CD4-positive, alpha-beta T cell treated with Interleukin-4 for 4 hours (primary cell): ENCODE results near the gene TGFB3.

ENCODE experiments used
- DNase-seq: peaks from one replicate; pipeline ENCODE4 v3.0.0-alpha.2; 2020

The TGFB3 gene

GRCh38 chr14:75985618-75986438, 4.0 kb upstream of the TGFB3 start, which contains the start of gene IFT43:
IFT43 (plus strand) TSS chr14:75985763; CDS start chr14:75985787, 24 bp downstream.
- DNase-seq, result peak; percentile 86

GRCh38 chr14:75984674-75985073, 2.9 kb upstream of the TGFB3 start:
- no peak for DNase-seq

GRCh38 chr14:75983019-75983358, 1.2 kb upstream of the TGFB3 start:
- no peak for DNase-seq

GRCh38 chr14:75982266-75983018, 647 bp upstream of the TGFB3 start:
- DNase-seq, result peak; percentile 73

GRCh38 chr14:75980856-75981255, 939 bp downstream of the TGFB3 start:
- no peak for DNase-seq

GRCh38 chr14:75979648-75980565, 1.9 kb downstream of the TGFB3 start:
- no peak for DNase-seq

- DNase-seq, result no peak
Measured at GRCh38 chr14:75979071-75979571, 2.7 kb downstream of the TGFB3 start.

GRCh38 chr14:75978249-75978731, 3.5 kb downstream of the TGFB3 start:
- DNase-seq, result peak; percentile 8

- no peak for DNase-seq
Measured at GRCh38 chr14:75977582-75977943, 4.2 kb downstream of the TGFB3 start.

GRCh38 chr14:75976826-75977581, 4.8 kb downstream of the TGFB3 start:
- no peak for DNase-seq

- no peak for DNase-seq
Measured at GRCh38 chr14:75972801-75973421, 8.9 kb downstream of the TGFB3 start.

GRCh38 chr14:75971509-75971908, 10.3 kb downstream of the TGFB3 start:
- DNase-seq, result no peak

GRCh38 chr14:75970989-75971388, 10.8 kb downstream of the TGFB3 start:
- DNase-seq, result no peak

GRCh38 chr14:75969891-75970290, 11.9 kb downstream of the TGFB3 start:
- DNase-seq, result no peak

GRCh38 chr14:75969126-75969525, 12.7 kb downstream of the TGFB3 start:
- DNase-seq, result no peak

GRCh38 chr14:75968456-75968855, 13.3 kb downstream of the TGFB3 start:
- no peak for DNase-seq

GRCh38 chr14:75967866-75968265, 13.9 kb downstream of the TGFB3 start:
- DNase-seq, result no peak

GRCh38 chr14:75961662-75962061, 20.1 kb downstream of the TGFB3 start:
- DNase-seq, result no peak

GRCh38 chr14:75960231-75960630, 21.6 kb downstream of the TGFB3 start:
- DNase-seq, result no peak

- DNase-seq, result no peak
Measured at GRCh38 chr14:75959031-75959430, 22.8 kb downstream of the TGFB3 start.

GRCh38 chr14:75952489-75952888, 29.3 kb downstream of the TGFB3 start:
- DNase-seq, result no peak

GRCh38 chr14:75946785-75947184, 35.0 kb downstream of the TGFB3 start:
- no peak for DNase-seq
